ENCODE results near the gene CAMTA1. TPM values are rescaled to one million over a fixed set of nuclear protein-coding genes. Genes with fewer than 3 reads are reported as not detected.

Gene CAMTA1
- total RNA-seq, 6 donors from 2014 or later: 38.8 to 74.0 (median 46.1) TPM

DNA sequence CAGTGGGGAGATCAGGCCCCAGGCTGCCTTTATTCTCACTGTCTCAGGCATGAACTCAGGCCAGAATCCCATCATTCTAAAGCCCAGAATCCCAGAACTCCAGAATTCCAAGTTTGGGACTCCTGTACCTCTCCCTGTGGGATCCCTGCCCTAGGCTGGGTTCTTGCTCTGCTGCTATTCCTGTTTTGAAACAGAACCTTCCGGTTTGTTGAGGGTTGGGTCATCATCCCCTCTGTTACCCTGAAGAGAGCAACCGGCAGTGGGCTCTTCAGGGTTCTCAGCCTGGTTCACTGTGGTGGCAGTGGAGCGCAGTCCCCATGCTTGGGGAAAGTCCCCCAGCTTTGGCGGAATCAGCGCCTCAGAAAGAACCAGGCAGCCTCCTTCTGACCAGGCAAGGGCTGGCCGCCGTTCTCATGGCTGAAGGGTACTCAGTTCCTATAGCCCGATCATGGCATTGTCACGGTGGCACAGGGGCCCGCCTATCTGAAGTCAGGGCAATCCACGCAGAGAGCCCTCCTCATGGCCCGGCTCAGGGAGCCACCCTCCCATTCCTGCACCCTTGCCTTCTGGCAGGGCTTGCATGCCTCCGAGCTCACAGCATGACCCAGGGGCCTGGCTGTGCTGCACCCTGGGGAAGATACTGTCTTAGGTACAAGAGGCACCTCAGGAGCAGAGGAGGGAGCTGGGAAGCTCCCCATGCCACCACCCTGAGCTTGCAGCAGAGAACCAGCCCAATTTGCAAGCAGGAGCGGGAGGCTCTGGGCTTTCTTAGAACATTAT, 650.2 kb downstream of the CAMTA1 start:
- Histone ChIP-seq H3K27ac (no peak overlapping the region), H3K9me3 (no peaks in the 10 kb centered on the region), H3K36me3 (no peaks in the 10 kb centered on the region), H3K4me3 (no peak overlapping the region), H3K4me1 (no peaks in the 10 kb centered on the region), H3K27me3 (no peaks in the 10 kb centered on the region)
- 80 to 91% methylated on average over 10 to 12 of the region's 14 CpGs for WGBS, 2 donors
- ATAC-seq (ENCODE audit: low FRiP score in 2 of 2) (no peak), DNase-seq (peak in 1 of 2 donors; percentile 36)
- TF ChIP-seq EP300 (IDR thresholded peaks at IDR 0.05): no peak
- TF ChIP-seq, protein P1, sequence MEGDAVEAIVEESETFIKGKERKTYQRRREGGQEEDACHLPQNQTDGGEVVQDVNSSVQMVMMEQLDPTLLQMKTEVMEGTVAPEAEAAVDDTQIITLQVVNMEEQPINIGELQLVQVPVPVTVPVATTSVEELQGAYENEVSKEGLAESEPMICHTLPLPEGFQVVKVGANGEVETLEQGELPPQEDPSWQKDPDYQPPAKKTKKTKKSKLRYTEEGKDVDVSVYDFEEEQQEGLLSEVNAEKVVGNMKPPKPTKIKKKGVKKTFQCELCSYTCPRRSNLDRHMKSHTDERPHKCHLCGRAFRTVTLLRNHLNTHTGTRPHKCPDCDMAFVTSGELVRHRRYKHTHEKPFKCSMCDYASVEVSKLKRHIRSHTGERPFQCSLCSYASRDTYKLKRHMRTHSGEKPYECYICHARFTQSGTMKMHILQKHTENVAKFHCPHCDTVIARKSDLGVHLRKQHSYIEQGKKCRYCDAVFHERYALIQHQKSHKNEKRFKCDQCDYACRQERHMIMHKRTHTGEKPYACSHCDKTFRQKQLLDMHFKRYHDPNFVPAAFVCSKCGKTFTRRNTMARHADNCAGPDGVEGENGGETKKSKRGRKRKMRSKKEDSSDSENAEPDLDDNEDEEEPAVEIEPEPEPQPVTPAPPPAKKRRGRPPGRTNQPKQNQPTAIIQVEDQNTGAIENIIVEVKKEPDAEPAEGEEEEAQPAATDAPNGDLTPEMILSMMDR (IDR thresholded peaks at IDR 0.05): no peak
- TF ChIP-seq POLR2AphosphoS5 (IDR thresholded peaks at IDR 0.05): no peak
- TF ChIP-seq POLR2A (IDR thresholded peaks at IDR 0.05): no peak

- 84 to 88% methylated on average over 20 of the region's 20 CpGs for WGBS, 2 donors
- TF ChIP-seq EP300 (IDR thresholded peaks at IDR 0.05): no peak
- TF ChIP-seq, protein P1 (IDR thresholded peaks at IDR 0.05): no peak
- no peak for TF ChIP-seq POLR2AphosphoS5 (IDR thresholded peaks at IDR 0.05)
- TF ChIP-seq POLR2A (IDR thresholded peaks at IDR 0.05): no peak
- H3K36me3 ChIP-seq: no peaks in the 10 kb centered on the region
- H3K9me3 ChIP-seq: no peaks in the 10 kb centered on the region
- H3K27ac ChIP-seq: no peak overlapping the region
- ATAC-seq (ENCODE audit: low FRiP score in 2 of 2) (no peak), DNase-seq (peak in 1 of 2 donors; percentile 52)
- no peak overlapping the region for H3K4me3 ChIP-seq
- H3K27me3 ChIP-seq: no peaks in the 10 kb centered on the region
- H3K4me1 ChIP-seq: no peaks in the 10 kb centered on the region
Observed at GRCh38 chr1:7436056-7437005, 651.1 kb downstream of the CAMTA1 start.

- H3K27me3 ChIP-seq: no peaks in the 10 kb centered on the region
- DNase-seq: peak in 1 of 2 donors; percentile 34
- H3K9me3 ChIP-seq: no peaks in the 10 kb centered on the region
- no peak for ATAC-seq (ENCODE audit: low FRiP score in 2 of 2)
- 93 to 100% methylated on average over 1 to 9 of the region's 9 CpGs for WGBS, 2 donors
- no peak overlapping the region for H3K4me3 ChIP-seq
- H3K27ac ChIP-seq: no peak overlapping the region
- no peaks in the 10 kb centered on the region for H3K4me1 ChIP-seq
- no peaks in the 10 kb centered on the region for H3K36me3 ChIP-seq
- TF ChIP-seq, protein P1 (IDR thresholded peaks at IDR 0.05): no peak
- TF ChIP-seq POLR2A (IDR thresholded peaks at IDR 0.05) (no peak), POLR2AphosphoS5 (IDR thresholded peaks at IDR 0.05) (no peak), EP300 (IDR thresholded peaks at IDR 0.05) (no peak)
Observed at GRCh38 chr1:7437036-7437435, 651.8 kb downstream of the CAMTA1 start.

GRCh38 chr1:7437608-7438395, 652.5 kb downstream of the CAMTA1 start:
- ATAC-seq (ENCODE audit: low FRiP score in 2 of 2) (no peak), DNase-seq (peak in 1 of 2 donors; percentile 42)
- Histone ChIP-seq H3K27me3 (no peaks in the 10 kb centered on the region), H3K27ac (no peak overlapping the region), H3K9me3 (no peaks in the 10 kb centered on the region), H3K36me3 (no peaks in the 10 kb centered on the region), H3K4me3 (no peak overlapping the region), H3K4me1 (no peaks in the 10 kb centered on the region)
- TF ChIP-seq EP300 (IDR thresholded peaks at IDR 0.05): no peak
- no peak for TF ChIP-seq POLR2A (IDR thresholded peaks at IDR 0.05)
- no peak for TF ChIP-seq POLR2AphosphoS5 (IDR thresholded peaks at IDR 0.05)
- 89 to 92% methylated on average over 16 to 21 of the region's 21 CpGs for WGBS, 2 donors

All from upper lobe of left lung (tissue), 6 donors.